ENCODE results near the gene PCED1B. TPM values are rescaled to one million over a fixed set of nuclear protein-coding genes. Genes with fewer than 3 reads are reported as not detected.
"Not testable (repeated sequence)": the region's sequence is repeated elsewhere in the genome, so short reads cannot be mapped to it uniquely, and the experiment has no call there.

Gene PCED1B
- total RNA-seq, 2 donors from 2014 or later, result 2.5 to 7.0 TPM

DNA sequence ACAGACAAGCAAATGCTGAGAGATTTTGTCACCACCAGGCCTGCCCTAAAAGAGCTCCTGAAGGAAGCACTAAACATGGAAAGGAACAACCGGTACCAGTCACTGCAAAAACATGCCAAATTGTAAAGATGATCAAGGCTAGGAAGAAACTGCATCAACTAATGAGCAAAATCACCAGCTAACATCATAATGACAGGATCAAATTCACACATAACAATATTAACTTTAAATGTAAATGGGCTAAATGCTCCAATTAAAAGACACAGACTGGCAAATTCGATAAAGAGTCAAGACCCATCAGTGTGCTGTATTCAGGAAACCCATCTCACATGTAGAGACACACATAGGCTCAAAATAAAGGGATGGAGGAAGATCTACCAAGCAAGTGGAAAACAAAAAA, 20.8 kb upstream of the PCED1B start:
- peaks cover 26% of the 10 kb centered on the region for H3K9me3 Mint-ChIP-seq
- DNase-seq; H3K4me3 Mint-ChIP-seq; H3K27me3 ChIP-seq (ENCODE audit: control insufficient read depth, insufficient read depth, low read length, poor library complexity, severe bottlenecking); H3K27ac ChIP-seq (ENCODE audit: low read depth, low read length); H3K4me1 Mint-ChIP-seq; H3K27me3 Mint-ChIP-seq (ENCODE audit: insufficient read depth); H3K27ac Mint-ChIP-seq; H3K4me1 ChIP-seq (ENCODE audit: control insufficient read depth, insufficient read depth, low read length); H3K9ac ChIP-seq (ENCODE audit: extremely low read depth, low read length, poor library complexity, severe bottlenecking); H3K4me3 ChIP-seq (ENCODE audit: low read length); H3K36me3 Mint-ChIP-seq (ENCODE audit: low read depth); H3K36me3 ChIP-seq (ENCODE audit: control insufficient read depth, insufficient read depth, low read length): not testable (repeated sequence)
- WGBS, 2 experiments (ENCODE audit: insufficient coverage in 1 of 2, insufficient read length in 1 of 2), result 100% methylated on average over 1 of the region's 2 CpGs; no CpG with 5 or more reads in 1 of the 2 experiments
- peaks cover 16% of the 10 kb centered on the region for H3K9me3 ChIP-seq (ENCODE audit: control insufficient read depth, low read length)

DNA sequence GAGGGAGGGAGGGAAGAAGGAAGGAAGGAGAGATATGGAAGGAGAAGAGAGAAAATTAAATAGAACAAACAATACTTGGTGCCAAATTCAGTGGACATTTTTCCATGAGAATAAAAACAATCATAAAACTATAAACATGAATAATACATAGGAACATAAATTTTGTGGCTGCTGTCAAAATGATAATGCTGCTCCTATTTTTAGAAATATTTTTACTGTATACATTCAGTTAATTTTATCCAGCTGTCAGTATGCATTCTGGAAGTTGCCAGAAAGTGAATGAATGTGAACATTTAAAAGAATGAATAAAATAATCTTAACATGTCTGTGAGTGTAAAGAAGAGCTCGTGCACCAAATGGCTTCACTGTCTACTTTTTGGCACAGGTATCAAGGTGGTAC, 13.9 kb upstream of the PCED1B start:
- no peaks in the 10 kb centered on the region for H3K9me3 ChIP-seq (ENCODE audit: control insufficient read depth, low read length)
- H3K27me3 Mint-ChIP-seq (ENCODE audit: insufficient read depth), result no peaks in the 10 kb centered on the region
- TF ChIP-seq, protein P1, sequence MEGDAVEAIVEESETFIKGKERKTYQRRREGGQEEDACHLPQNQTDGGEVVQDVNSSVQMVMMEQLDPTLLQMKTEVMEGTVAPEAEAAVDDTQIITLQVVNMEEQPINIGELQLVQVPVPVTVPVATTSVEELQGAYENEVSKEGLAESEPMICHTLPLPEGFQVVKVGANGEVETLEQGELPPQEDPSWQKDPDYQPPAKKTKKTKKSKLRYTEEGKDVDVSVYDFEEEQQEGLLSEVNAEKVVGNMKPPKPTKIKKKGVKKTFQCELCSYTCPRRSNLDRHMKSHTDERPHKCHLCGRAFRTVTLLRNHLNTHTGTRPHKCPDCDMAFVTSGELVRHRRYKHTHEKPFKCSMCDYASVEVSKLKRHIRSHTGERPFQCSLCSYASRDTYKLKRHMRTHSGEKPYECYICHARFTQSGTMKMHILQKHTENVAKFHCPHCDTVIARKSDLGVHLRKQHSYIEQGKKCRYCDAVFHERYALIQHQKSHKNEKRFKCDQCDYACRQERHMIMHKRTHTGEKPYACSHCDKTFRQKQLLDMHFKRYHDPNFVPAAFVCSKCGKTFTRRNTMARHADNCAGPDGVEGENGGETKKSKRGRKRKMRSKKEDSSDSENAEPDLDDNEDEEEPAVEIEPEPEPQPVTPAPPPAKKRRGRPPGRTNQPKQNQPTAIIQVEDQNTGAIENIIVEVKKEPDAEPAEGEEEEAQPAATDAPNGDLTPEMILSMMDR (conservative IDR thresholded peaks at IDR 0.05), result no peak
- H3K27me3 ChIP-seq (ENCODE audit: control insufficient read depth, insufficient read depth, low read length, poor library complexity, severe bottlenecking), result no peaks in the 10 kb centered on the region
- no peaks in the 10 kb centered on the region for H3K36me3 Mint-ChIP-seq (ENCODE audit: low read depth)
- no peak overlapping the region for H3K4me3 Mint-ChIP-seq
- 100% methylated on average over 1 of the region's 1 CpG for WGBS, 2 experiments (ENCODE audit: insufficient coverage in 1 of 2, insufficient read length in 1 of 2)
- no peak overlapping the region for H3K27ac Mint-ChIP-seq
- peaks cover 12% of the 10 kb centered on the region for H3K9me3 Mint-ChIP-seq
- no peaks in the 10 kb centered on the region for H3K36me3 ChIP-seq (ENCODE audit: control insufficient read depth, insufficient read depth, low read length)
- H3K27ac ChIP-seq (ENCODE audit: low read depth, low read length), result no peak overlapping the region
- no peak for DNase-seq
- no peaks in the 10 kb centered on the region for H3K4me1 ChIP-seq (ENCODE audit: control insufficient read depth, insufficient read depth, low read length)
- H3K4me3 ChIP-seq (ENCODE audit: low read length), result no peak overlapping the region
- H3K4me1 Mint-ChIP-seq, result peaks cover 6% of the 10 kb centered on the region
- H3K9ac ChIP-seq (ENCODE audit: extremely low read depth, low read length, poor library complexity, severe bottlenecking), result no peak overlapping the region

DNA sequence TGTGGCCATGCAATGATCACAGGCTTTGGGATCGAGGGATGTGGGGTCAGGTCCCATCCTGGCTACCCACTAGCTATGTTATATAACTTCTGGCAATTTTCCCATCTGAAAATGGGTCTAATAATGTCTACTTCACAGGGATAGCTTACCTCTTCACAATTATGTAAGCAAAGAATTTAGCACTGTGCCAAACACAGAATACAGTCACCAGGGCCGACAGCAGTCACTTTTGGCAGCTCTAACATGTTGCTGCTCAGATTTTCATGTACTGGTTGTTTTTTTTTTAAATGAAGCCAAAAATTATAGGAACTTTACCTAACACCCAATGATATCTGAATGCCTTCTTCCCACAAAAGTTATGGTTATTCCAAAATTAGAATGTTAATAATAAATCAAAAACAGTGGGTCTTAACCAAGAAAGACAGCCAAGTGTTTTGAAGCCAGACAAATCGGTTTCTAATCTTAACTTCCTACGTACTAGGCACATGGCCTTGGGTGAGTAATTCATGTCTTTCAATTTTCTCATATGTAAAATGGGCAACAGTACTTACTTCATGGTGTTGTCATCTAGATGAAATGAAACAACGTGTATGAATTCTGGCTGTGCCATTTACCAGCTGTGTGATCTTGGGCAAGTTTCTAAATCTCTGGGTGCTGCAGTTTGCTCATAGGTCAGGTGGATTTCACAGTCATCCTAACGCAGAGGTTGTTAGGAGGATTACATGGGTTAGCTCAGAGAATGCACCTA, 13.0 kb upstream of the PCED1B start:
- Mint-ChIP-seq H3K4me1 (peaks cover 11% of the 10 kb centered on the region), H3K9me3 (peaks cover 7% of the 10 kb centered on the region), H3K27ac (no peak overlapping the region), H3K36me3 (ENCODE audit: low read depth) (no peaks in the 10 kb centered on the region), H3K4me3 (no peak overlapping the region), H3K27me3 (ENCODE audit: insufficient read depth) (no peaks in the 10 kb centered on the region)
- DNase-seq, result no peak
- TF ChIP-seq, protein P1 (conservative IDR thresholded peaks at IDR 0.05), result no peak
- Histone ChIP-seq H3K27me3 (ENCODE audit: control insufficient read depth, insufficient read depth, low read length, poor library complexity, severe bottlenecking) (no peaks in the 10 kb centered on the region), H3K4me3 (ENCODE audit: low read length) (no peak overlapping the region), H3K9me3 (ENCODE audit: control insufficient read depth, low read length) (no peaks in the 10 kb centered on the region), H3K36me3 (ENCODE audit: control insufficient read depth, insufficient read depth, low read length) (no peaks in the 10 kb centered on the region), H3K9ac (ENCODE audit: extremely low read depth, low read length, poor library complexity, severe bottlenecking) (no peak overlapping the region), H3K4me1 (ENCODE audit: control insufficient read depth, insufficient read depth, low read length) (no peaks in the 10 kb centered on the region), H3K27ac (ENCODE audit: low read depth, low read length) (no peak overlapping the region)
- 90 to 100% methylated on average over 4 to 6 of the region's 6 CpGs for WGBS, 2 experiments (ENCODE audit: insufficient coverage in 1 of 2, insufficient read length in 1 of 2)

Data from endodermal cell (in vitro differentiated cells).